ENCODE measurements around the gene CPM. TPM values are rescaled to one million over a fixed set of nuclear protein-coding genes. Genes with fewer than 3 reads are reported as not detected.
"Not testable (repeated sequence)": the region's sequence is repeated elsewhere in the genome, so short reads cannot be mapped to it uniquely, and the experiment has no call there.

CPM gene
- polyA plus RNA-seq, 1 experiment = 5.4 TPM

- no peak for DNase-seq (ENCODE audit: low read depth, low spot score)
- Histone ChIP-seq H3K9me3 (ENCODE audit: control insufficient read depth, insufficient read depth, low read length) (no peaks in the 10 kb centered on the region), H3K4me3 (ENCODE audit: low read depth, low read length) (no peak overlapping the region), H3K27me3 (ENCODE audit: control insufficient read depth, insufficient read depth, low read length) (no peaks in the 10 kb centered on the region), H3K27ac (ENCODE audit: low read depth, low read length) (no peak overlapping the region)
- TF ChIP-seq CTCF (IDR thresholded peaks at IDR 0.05; ENCODE audit: low read depth, low read length) = no peak
- ChIA-PET CTCF (no interaction called here), POLR2A (interaction anchor here (0.5 kb wide), 1 partner anchor 14 kb away, joined by 10 read pairs; no protein-coding TSS in a partner anchor)
Measured at GRCh38 chr12:68824597-68825250, 108.2 kb downstream of the CPM start.

GRCh38 chr12:68824131-68824530 lies 108.8 kb downstream of the CPM start:
- Histone ChIP-seq H3K27me3 (ENCODE audit: control insufficient read depth, insufficient read depth, low read length) (no peaks in the 10 kb centered on the region), H3K9me3 (ENCODE audit: control insufficient read depth, insufficient read depth, low read length) (no peaks in the 10 kb centered on the region), H3K27ac (ENCODE audit: low read depth, low read length) (no peak overlapping the region), H3K4me3 (ENCODE audit: low read depth, low read length) (no peak overlapping the region)
- POLR2A ChIA-PET = interaction anchor here (0.5 kb wide), 1 partner anchor 14 kb away, joined by 10 read pairs; no protein-coding TSS in a partner anchor
- CTCF ChIA-PET = no interaction called here
- DNase-seq (ENCODE audit: low read depth, low spot score) = no peak
- no peak for TF ChIP-seq CTCF (IDR thresholded peaks at IDR 0.05; ENCODE audit: low read depth, low read length)

- H3K4me3 ChIP-seq (ENCODE audit: low read depth, low read length) = no peak overlapping the region
- H3K27ac ChIP-seq (ENCODE audit: low read depth, low read length) = no peak overlapping the region
- H3K27me3 ChIP-seq (ENCODE audit: control insufficient read depth, insufficient read depth, low read length) = no peaks in the 10 kb centered on the region
- DNase-seq (ENCODE audit: low read depth, low spot score) = no peak
- no peak for TF ChIP-seq CTCF (IDR thresholded peaks at IDR 0.05; ENCODE audit: low read depth, low read length)
- CTCF ChIA-PET = no interaction called here
- POLR2A ChIA-PET = no interaction called here
- H3K9me3 ChIP-seq (ENCODE audit: control insufficient read depth, insufficient read depth, low read length) = no peaks in the 10 kb centered on the region
Measured at GRCh38 chr12:68823696-68824095, 109.3 kb downstream of the CPM start.

GRCh38 chr12:68821357-68822188 lies 111.4 kb downstream of the CPM start:
- Histone ChIP-seq H3K4me3 (ENCODE audit: low read depth, low read length) (no peak overlapping the region), H3K9me3 (ENCODE audit: control insufficient read depth, insufficient read depth, low read length) (no peaks in the 10 kb centered on the region), H3K27ac (ENCODE audit: low read depth, low read length) (no peak overlapping the region), H3K27me3 (ENCODE audit: control insufficient read depth, insufficient read depth, low read length) (no peaks in the 10 kb centered on the region)
- no peak for DNase-seq (ENCODE audit: low read depth, low spot score)
- CTCF ChIA-PET = interaction anchor here (0.6 to 11.1 kb wide), 3 partner anchors 8 to 818 kb away, joined by 3 to 110 read pairs (median 3); no protein-coding TSS in a partner anchor
- POLR2A ChIA-PET = interaction anchor here (0.9 kb wide), 1 partner anchor 10 kb away, joined by 3 read pairs; no protein-coding TSS in a partner anchor
- TF ChIP-seq CTCF (IDR thresholded peaks at IDR 0.05; ENCODE audit: low read depth, low read length) = no peak

- not testable (repeated sequence) for H3K27me3 ChIP-seq (ENCODE audit: control insufficient read depth, insufficient read depth, low read length); H3K9me3 ChIP-seq (ENCODE audit: control insufficient read depth, insufficient read depth, low read length); H3K4me3 ChIP-seq (ENCODE audit: low read depth, low read length); DNase-seq (ENCODE audit: low read depth, low spot score); H3K27ac ChIP-seq (ENCODE audit: low read depth, low read length)
- ChIA-PET CTCF (interaction anchor here (0.9 to 11.1 kb wide), 2 partner anchors 10 to 12 kb away, joined by 5 to 110 read pairs; no protein-coding TSS in a partner anchor), POLR2A (interaction anchor here (0.8 to 1.4 kb wide), 2 partner anchors 11 to 73 kb away, joined by 3 to 5 read pairs; no protein-coding TSS in a partner anchor)
Measured at GRCh38 chr12:68819481-68819880, 113.5 kb downstream of the CPM start.
